TTC549 (cell line): Measurements from ENCODE around the gene SLC35B2.

Experiments used
- FAIRE-seq: peaks from 2 replicates; lab custom pipeline; 2012; peaks lifted over from hg19 to GRCh38; lab: Jason Lieb, UNC

Gene SLC35B2, protein sequence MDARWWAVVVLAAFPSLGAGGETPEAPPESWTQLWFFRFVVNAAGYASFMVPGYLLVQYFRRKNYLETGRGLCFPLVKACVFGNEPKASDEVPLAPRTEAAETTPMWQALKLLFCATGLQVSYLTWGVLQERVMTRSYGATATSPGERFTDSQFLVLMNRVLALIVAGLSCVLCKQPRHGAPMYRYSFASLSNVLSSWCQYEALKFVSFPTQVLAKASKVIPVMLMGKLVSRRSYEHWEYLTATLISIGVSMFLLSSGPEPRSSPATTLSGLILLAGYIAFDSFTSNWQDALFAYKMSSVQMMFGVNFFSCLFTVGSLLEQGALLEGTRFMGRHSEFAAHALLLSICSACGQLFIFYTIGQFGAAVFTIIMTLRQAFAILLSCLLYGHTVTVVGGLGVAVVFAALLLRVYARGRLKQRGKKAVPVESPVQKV

DNA sequence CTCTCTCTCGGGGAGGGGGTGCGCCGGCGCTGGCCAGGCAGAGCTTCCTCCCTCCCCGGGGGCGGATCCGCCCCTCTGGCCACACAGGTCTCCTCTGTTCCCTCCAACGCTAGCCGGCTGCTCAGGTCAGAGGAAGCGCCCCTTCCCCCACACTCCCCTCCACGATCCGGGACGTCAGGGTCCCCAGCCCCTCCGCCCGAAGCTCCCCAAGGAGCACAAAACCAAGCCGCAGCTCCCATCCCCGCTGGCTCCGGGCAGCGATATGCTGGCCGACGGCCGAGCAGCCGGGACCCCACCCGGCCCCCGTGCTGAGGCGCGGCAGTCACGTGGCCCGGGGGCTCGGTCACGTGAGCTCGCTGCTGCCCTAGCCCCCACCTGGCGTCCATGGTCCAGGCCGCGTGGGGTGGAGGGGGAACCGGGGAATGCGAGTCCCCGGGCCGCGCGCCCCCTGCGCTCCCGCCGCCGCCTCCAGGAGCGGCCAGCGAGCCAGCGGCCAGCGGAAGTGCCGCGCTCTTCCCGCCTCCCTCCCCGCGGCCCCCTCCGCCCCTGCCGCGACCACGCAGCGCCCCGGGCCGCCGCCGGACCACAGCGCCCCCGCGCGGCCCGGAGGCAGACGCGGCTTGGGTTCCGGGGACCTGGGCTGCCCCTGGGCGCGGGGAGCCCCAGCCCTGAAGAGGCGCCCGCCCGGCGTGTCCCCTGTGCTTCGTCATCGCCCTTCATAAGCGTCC, at the start of gene SLC35B2:
Gene SLC35B2 (minus strand): TSS at position 504 of the 728 bp plus-strand sequence. CDS start 118 bp downstream, at position 386.
- FAIRE-seq, result no peak

DNA sequence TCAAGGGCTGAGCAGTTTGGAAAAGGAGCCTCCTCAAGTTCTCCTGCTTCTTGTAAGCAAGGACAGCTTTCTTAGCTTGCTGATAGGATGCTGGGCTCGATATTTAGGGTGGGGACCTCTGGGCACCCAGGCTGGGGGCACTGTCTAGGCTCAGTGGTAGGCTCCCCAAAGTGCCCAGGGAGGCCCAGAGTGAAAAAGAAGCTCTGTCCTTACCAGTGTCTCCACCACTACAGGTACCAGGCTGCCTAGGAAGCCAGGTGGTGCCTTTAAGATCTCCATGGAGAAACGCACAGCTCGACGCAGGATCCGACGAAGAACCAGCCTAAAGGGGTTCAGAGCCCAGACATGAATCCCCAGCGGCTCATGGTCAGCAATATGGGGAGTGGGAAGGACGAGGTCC, 49.4 kb upstream of the SLC35B2 start:
- no peak for FAIRE-seq

DNA sequence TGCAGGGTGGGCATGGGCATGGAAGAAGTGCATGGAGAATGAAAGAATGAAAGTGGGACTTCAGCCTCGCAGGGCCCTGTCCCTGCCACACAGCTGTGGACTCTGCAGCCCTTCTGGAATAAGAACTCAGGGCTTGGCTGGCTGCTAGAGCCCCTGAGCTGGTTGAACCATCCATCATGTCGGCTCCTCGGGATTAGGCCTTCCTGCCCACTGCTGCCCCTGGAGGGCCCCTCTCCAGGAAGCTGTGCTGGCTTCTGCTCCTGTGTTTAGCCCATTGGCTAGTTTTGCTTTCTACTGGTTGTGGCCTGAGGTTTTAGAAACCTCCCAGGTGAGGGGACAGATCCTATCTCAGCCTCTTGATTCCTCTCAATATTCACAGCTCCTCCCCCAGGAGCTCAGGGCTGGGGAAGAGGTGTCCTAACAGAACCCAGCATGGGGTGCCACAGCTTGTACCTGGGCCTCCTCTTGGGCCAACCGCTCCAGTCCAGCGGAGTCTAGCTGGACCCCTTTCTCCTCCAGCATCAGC, 47.9 kb upstream of the SLC35B2 start:
- FAIRE-seq, result no peak

DNA sequence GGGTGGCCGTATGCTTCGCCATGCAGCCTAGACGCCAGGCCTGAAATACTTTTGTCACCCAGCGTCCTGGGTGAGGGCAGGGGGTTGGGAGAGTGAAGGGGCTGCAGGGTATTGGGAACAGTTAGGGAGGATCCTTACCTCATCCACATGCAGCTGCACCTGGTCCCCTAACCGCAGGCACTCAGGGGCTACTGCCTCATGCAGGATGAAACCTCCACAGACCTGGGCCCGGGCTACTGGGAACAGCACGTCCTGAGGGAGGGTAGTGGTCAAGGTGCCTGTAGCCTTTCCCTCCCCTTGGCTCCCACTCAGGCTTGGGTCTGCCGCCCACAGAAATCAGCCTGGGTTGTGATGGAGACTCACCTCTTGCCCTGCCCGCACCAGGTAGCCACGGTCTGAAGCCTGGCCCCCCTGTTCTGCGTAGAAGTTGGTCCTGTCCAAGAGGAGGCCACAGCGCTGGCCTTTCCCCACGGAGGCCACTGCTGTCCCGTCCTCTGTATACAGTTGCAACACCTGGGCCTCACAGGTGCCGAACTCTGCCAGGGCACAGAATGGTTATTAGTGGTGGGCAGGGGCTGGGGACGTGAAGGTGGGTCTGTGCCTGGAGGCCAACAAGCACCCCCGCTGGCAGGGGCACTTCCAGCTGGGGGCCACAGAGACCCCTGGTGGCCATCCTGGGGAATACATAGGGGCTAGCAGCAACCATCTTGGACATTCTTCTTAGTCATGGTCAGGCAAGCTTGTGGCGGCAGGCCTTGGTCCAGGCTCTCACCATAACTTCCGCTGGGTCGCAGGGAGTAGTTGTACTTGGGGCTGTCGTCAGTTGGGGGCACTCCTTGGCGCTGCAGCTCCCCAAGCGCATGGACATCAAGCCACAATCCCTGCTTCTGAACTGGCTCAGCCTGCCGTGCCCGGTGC, 47.2 kb upstream of the SLC35B2 start:
- no peak for FAIRE-seq

DNA sequence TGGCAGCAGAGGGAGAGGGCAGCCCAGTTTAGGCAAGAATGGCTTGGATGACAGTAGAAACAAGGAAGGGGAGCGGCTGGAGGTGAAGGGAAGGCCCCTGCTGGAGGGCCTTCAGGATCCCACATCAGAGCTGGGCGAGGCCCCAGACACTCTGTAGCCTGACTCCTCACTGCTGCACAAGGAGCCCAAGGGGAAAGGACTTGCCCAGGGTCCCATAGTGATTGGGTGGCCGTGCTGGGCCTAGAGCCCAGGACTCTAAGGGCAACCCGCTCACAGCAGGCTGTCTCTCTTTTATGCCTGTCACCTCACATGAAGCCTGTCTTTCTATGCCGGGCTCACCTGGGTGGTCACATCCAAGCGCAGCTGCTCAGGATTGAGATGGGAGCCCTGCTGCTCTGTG, 46.5 kb upstream of the SLC35B2 start:
- FAIRE-seq, result no peak

DNA sequence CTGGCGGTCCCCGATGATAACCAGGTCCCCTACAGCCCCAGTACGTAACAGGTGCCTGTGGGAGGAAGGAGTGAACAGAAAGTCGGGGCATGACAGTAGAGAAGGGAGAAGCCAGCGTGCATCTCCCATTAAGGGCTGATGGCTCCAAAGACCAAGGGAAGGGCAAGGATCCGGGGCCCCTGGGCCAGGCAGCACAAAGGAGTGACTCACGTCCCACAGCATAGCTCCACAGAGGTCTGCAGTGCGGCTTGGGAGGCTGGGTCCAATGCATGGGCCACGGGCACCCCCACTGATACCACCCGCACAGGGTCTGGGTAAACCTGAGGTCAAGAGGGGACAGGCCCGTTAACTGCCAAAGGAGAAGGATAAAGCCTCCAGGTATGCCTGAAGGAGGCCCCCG, 45.5 kb upstream of the SLC35B2 start:
- no peak for FAIRE-seq

DNA sequence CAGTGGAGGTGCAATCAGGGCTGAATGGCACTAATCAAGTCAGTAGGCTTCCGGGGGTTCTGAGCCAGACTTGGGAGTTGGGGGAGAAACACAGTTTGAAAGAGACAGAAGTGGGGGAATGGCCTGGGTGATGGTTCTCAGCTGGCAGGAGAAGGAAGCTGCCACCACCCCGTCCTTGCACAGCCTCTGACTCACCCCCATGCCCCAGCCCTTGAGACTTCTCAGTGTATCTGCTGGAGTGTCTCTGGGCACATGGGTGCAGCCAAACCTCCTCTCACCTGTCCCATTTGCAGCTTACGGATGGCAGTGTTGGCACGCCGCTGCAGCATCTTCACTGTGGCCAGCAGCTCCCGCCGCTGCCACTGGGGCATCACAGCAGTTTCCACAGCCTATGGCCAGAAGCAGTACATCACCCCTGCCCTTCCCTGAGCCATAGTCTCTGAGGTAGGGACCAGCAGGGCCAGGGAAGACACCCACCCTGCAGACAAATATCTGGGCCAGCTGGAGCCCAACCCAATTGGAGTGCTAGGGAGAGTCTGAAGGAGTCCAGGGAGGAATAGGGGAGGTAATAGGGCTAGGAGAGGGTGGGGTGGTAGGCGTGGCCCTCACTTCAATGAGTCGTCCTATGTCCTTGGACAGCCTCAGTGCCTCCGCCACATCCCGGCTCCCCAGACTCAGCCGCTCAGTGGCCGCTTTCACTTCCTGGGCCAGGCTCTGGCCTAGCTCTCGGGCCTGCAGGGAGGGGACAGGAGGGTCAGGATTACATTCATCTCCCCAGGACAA, 44.6 kb upstream of the SLC35B2 start:
- no peak for FAIRE-seq

DNA sequence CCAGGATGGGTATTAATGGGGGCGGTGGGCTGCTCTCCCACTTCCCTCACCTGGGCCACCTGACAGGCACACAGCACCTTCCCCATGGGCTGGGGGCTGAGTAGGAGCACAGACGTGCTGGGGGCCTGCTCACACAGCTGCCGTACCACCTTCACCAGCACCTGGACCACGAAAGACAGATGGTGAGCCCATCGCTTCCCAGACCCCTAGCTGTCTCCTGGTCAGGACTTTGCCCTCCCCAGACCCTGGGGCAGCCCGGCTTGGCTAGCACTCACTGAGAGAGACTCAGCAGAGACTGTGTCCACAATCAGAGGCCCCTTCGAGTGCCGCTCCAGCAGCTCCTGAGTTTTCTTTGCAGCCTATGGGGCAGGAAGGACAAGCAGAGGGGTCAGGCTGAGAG, 43.8 kb upstream of the SLC35B2 start:
- no peak for FAIRE-seq

DNA sequence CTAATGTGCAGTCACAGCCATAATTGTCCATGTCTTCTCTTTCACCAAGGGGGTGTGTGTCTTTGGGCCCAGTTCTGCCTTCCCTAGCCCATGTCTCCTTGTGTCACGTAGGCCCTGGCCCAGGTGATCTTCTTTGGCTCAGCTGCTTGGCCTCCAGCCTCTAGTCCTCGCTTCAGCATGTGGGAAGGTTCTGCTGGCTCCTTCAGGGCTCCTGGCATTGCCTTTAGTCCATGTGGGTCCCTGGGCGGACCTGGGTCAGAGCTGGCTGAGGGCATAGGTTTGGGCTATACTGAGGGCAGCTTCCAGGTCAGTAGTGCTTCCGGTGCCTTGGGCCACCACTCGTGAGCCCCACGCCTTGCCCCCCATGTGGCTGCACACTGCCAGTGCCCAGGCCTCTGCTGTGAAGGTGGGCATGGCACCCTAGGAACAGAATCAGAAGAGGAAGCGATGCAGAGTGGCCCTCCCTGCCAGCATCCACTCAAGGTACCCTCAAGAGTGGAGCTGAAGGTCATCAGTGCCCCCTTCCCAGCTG, 43.0 kb upstream of the SLC35B2 start:
- FAIRE-seq, result no peak

DNA sequence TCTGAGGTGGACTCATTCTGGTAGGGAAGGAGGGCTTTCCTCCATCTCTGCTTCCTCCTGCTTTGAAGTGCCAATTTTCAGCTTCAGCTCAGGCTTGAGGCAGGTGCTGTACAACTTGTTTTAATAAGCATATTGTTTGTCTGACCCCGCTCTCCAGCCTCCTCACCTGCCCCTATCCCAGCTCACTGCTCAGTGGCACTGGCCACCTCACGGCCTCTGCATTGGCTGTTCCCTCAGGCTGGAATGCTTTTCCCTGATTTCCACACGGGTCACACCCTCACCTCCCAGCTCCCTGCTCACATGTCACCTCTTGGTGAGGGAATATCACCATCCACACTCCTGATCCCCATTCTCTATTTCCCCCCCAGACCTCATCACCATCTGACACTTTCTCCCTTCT, 41.5 kb upstream of the SLC35B2 start:
- FAIRE-seq, result no peak

DNA sequence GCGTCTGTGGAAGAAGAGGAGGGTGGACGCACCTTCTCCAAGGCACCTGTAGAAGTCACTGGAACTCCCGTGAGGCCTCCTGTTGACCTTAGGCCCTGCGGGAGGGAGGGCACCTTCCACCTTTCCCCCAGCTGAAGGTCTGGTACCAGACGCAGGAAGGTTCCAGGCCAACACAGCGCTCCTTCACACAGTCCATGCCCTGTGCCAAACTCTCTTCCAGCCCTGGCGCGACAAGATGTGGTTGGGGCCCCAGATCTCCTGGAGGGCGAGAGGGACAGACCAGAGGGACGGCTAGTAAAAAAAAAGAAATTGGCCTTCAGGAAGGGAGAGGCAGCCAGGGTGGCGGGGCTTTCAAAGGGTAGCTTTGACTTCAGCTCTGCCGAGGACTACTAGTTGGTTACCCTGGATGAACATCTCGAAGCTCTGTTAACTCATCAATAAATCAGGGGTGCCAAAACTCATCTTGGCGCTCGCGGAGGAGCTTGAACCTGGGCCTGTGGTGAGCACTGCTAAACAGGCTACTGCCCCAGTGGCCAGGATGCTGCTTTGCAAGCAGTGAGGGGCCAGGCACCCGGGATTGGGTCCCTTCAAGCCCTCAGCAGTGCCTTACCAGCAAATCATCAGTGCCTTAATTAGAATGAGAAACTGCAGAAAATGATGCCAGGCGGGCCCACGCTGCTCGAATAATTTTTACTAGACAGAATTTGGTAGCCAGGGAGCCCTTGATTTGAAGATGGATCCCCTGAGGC, 40.9 kb upstream of the SLC35B2 start:
- FAIRE-seq, result no peak

DNA sequence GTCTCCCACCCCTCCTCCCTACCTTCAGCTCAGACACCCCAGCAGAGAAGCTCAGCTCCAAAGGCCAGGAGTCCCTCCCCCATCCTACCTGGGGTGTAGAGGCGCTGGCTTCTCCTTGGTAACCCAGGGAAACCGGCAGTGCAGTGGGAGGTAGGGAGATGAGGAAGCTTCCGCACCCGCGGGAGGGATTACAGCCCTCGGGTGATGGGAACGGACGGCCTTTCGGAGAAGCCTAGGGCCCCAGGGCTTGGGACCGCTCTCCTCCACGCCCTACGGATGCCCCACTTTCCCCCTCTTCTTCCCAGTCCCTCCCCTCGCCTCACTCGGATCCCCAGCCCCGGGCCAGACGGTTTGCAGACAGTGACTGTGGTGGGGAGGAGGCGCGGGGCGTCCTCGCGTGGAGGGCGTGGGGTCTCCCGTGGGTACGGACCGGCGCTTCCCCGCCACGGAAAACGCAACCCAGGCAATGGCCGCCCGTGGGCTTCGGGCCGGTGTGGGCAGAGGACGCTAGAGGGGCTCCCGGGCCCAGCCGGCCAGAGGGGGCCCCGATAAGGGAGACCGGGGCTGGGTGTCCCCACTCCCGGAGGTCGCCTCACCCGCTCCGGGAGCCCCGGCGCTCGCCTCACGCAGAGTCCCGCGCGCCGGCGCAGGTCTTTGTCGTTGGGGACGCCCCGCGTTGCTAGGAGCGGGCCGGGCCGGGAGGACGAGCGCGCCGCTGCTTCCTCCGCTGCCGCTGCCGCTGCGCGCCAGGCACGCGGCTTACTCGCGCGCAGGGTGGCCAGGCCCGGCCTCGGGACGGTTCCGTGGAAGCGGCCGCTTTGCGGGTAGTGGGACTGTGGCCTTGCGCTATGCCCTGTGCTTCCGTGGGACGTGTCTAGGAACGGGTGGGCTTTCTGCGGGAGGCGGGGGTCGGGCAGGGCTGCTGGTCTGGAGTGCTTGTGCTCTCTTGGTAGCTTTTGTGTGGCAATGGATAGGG, 40.0 kb upstream of the SLC35B2 start:
- no peak for FAIRE-seq

DNA sequence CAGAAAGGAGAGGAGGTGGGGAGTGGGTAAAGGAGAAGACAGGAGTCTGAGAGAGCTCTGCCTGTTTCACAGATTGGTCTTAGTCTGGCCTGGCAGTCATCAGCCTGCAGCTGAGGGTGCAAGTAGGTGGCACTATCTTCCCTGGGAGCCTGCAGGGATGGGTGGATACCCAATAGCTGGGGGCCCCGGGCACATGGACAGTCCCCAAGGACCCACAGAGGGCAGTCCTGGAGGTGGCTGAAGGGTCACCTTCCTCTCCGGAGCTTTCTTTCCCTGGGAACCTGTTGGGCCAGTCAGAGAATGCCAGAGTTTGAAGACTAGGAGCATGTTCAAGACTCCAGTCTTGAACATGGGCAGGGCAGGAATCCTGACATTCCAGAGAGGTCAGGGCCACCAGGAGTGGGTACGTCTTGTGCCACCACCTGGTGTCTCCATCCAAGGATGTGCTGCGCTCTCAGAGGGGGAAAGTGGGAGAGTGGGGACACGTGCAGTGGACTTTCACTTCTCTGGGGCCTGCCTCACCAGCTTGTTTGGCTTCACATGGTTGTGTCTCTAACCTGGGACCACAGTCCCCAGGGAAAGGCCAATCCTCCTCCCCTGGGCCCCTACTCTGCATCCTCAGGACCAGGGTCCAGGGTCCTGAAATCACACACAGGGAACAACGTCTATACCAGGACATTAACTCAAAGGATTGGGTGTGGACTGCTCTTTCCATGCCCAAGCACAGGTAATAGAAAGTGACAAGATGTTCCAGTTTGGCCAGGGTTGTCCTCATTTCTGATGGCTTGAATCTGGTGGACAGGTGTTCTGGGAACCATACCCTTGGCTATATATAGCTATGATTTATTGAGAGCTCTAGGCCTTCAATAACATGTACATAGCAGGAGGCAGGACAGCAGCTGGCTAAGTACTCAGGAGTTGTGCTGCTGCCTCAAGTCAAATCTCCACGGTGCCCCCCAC, 37.8 kb upstream of the SLC35B2 start:
- FAIRE-seq, result no peak

DNA sequence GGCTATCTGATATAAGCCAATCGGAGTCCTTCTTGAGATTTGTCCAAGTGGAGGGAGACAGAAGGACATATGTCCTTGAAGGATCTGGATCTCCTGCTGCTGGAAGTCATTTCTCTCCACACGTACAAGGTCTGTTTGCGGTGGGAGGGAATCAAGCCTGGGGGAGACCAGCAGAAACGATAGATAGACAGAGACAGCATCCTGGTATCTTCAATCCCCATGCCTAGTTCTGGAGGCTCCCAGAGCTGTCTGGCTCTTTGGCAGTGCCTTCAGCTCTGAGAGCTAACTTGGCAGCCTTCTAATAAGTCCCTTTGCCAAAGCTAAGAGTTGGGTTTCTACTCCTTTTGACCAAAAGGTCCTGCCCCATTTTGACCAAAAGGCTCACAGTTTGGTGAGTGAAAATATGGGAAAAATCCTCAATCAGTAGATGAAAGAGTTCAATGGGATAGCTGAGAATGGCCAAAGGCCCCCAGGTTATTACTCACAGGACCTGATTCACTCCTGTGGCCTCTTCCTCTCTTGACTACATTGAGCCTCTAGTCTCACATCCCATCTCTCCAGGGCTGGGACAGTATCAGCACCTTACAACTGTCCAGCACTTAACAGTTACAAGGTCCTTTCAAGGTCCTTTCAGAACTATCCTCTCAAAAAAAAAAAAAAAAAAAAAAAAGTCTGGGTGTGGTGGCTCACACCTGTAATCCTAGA, 35.5 kb upstream of the SLC35B2 start:
- FAIRE-seq, result no peak

DNA sequence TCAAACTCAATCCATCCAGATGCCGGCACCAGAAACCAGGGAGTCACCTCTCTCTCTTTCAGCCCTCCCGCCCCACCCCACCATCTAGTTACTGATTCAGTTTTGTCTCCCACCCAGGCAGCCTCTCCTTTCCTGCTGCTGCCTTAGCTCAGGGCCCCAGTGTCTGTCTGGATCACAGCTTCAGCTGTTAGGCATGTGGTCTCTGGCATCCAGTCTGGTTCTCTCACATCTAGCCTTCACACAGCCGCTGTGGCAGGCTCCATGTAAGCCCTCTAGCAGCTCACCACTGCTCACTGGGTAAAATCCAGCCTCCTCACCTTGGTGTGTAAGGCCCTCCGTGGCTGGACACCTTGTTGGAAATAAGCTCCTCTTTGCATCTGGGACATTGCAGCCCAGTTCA, 34.5 kb upstream of the SLC35B2 start:
- no peak for FAIRE-seq

DNA sequence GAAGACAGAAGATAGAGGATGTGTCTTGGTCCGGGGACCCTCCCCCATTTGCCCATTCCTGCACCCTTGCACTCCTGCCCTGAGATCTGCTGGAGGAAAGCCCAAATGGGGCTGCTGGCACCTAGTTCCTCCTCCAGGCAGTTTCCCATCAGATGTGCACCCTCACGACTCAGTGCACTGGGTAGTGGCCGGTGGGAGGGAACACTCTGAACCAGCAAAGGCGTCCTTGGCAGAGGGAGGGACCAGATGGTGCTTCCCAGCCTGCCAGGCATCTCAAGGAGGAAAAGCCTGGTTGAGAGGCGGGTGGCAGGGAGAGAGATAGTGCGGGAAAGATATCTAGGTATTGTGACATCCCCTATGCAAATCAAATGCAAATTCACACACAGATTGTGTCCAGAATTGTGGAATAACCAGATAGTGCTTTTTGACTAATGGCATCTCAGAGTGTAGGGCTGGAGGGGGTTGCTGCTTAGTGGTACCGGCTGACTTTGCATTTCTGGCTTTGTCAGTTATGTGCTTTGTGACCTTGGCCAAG, 32.5 kb upstream of the SLC35B2 start:
- FAIRE-seq, result no peak

DNA sequence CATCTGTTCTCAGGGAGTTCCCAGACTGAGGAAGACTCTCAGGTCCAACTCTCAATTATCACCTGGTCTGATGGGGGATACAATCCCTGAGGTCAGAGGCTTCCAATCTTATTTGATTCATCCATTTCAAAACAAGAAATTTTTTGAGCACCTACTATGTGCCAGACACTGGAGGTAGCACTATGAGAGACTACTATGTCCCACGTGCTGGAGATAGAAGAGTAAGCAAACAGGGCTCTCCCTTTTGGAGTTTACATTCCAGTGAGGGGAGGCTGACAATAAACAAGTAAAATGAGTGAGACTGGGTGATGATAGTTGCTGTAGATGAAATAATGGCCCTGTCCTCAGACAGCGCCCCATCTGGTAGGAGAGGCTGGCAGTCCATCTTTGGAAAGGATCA, 29.4 kb upstream of the SLC35B2 start:
- no peak for FAIRE-seq
